HepG2 (cell line): ENCODE data around the gene ANKRD11. TPM values are rescaled to one million over a fixed set of nuclear protein-coding genes. Genes with fewer than 3 reads are reported as not detected.
A peak's percentile ranks its signal among the peaks of the same experiment; 100 is the strongest.

ENCODE experiments used
- ARID5B ChIP-seq: IDR thresholded peaks from 2 replicates; pipeline ENCODE4 v1.4.0; 2020; ENCODE audit warnings: mild to moderate bottlenecking, missing genetic modification reagents
- CENPT ChIP-seq: sonication (generic); formaldehyde crosslinking; IDR thresholded peaks from 2 replicates; pipeline ENCODE4 v1.8.0; 2022; ENCODE audit warnings: low read depth, mild to moderate bottlenecking, moderate library complexity, missing genetic modification reagents
- DMAP1 ChIP-seq: IDR thresholded peaks from 2 replicates; pipeline ENCODE4 v1.6.1; 2016
- EZH2 ChIP-seq: conservative IDR thresholded peaks from 2 replicates; pipeline ENCODE4 v1.6.1; 2012; ENCODE audit warnings: mild to moderate bottlenecking, low read depth, low read length, moderate library complexity
- KLF6 ChIP-seq: IDR thresholded peaks from 2 replicates; pipeline ENCODE4 v1.8.0; 2016; ENCODE audit warnings: missing biosample characterization, missing genetic modification reagents
- MXI1 ChIP-seq: IDR thresholded peaks from 3 replicates; pipeline ENCODE4 v1.6.1; 2012; ENCODE audit warnings: low read depth, low read length, inconsistent platforms, borderline replicate concordance
- PHF5A ChIP-seq: IDR thresholded peaks from one replicate; pipeline ENCODE4 v1.6.1; 2018; ENCODE audit warnings: low read depth, missing genetic modification reagents; ENCODE audit not compliant: unreplicated experiment
- REL ChIP-seq: sonication (generic); formaldehyde crosslinking; conservative IDR thresholded peaks from 2 replicates; pipeline ENCODE4 v1.8.0; 2022; ENCODE audit warnings: mild to moderate bottlenecking, missing genetic modification reagents, moderate library complexity
- TAF15 ChIP-seq: fragments of 200-400 bp; formaldehyde crosslinking; IDR thresholded peaks from one replicate; pipeline ENCODE4 v1.6.1; 2018; ENCODE audit warnings: mild to moderate bottlenecking, low read depth, low read length; ENCODE audit not compliant: poor library complexity, severe bottlenecking
- TGIF2 ChIP-seq: IDR thresholded peaks from 2 replicates; pipeline ENCODE4 v1.6.1; 2016; ENCODE audit warnings: control low read depth, missing compliant biosample characterization
- ZBTB42 ChIP-seq: sonication (generic); formaldehyde crosslinking; IDR thresholded peaks from 2 replicates; pipeline ENCODE4 v1.5.0; 2020; ENCODE audit warnings: mild to moderate bottlenecking, missing genetic modification reagents
- ZBTB8A ChIP-seq: sonication (generic); formaldehyde crosslinking; IDR thresholded peaks from 2 replicates; pipeline ENCODE4 v1.4.0; 2020; ENCODE audit warnings: mild to moderate bottlenecking, low read depth, missing genetic modification reagents, borderline replicate concordance
- ZFP41 ChIP-seq: sonication (generic); formaldehyde crosslinking; IDR thresholded peaks from 2 replicates; pipeline ENCODE4 v1.4.0; 2020; ENCODE audit warnings: mild to moderate bottlenecking, missing genetic modification reagents, borderline replicate concordance
- ZFYVE20 ChIP-seq: sonication (generic); formaldehyde crosslinking; IDR thresholded peaks from 2 replicates; pipeline ENCODE4 v1.8.0; 2023; ENCODE audit warnings: low read depth, mild to moderate bottlenecking, moderate library complexity, missing genetic modification reagents, borderline replicate concordance
- ZNF230 ChIP-seq: sonication (generic); formaldehyde crosslinking; IDR thresholded peaks from 2 replicates; pipeline ENCODE4 v1.4.0; 2020; ENCODE audit warnings: mild to moderate bottlenecking, missing genetic modification reagents
- ZNF3 ChIP-seq: IDR thresholded peaks from 2 replicates; pipeline ENCODE4 v1.7.0; 2017; ENCODE audit warnings: inconsistent platforms
- ZNF383 ChIP-seq: sonication (generic); formaldehyde crosslinking; IDR thresholded peaks from 2 replicates; pipeline ENCODE4 v1.4.0; 2020; ENCODE audit warnings: missing genetic modification reagents, mild to moderate bottlenecking, borderline replicate concordance
- ZNF546 ChIP-seq: sonication (generic); formaldehyde crosslinking; conservative IDR thresholded peaks from 2 replicates; pipeline ENCODE4 v1.8.1; 2023; ENCODE audit warnings: mild to moderate bottlenecking, missing genetic modification reagents
- ZNF557 ChIP-seq: sonication (generic); formaldehyde crosslinking; IDR thresholded peaks from 2 replicates; pipeline ENCODE4 v1.4.0; 2020; ENCODE audit warnings: missing genetic modification reagents
- polyA plus RNA-seq, 8 experiments: library from polyadenylated mRNA; depleted of rRNA in 3 of 8; stranded (reverse) in 7 of 8; unstranded in 1 of 8; fragments of >200 nt; fragmentation: Illumina TruSeq in 4 of 8; extraction: Trizol in 4 of 8; gene quantifications; 2 replicates each; pipeline versions ENCODE4 v1.2.1 to v1.2.3, GENCODE V29; 2011 to 2016; ENCODE audit warnings: low read depth in 4 of 8, missing spikeins in 1 of 8, mixed read lengths in 1 of 8; ENCODE audit not compliant: insufficient read depth in 1 of 8
- total RNA-seq, 5 experiments: library from RNA; depleted of rRNA; stranded (reverse); fragments of >200 nt; fragmentation: Illumina TruSeq; extraction: Trizol; gene quantifications; 2 replicates each; pipeline ENCODE4 v1.2.3, GENCODE V29; 2016; ENCODE audit warnings: low read depth in 1 of 5
- TF ChIP-seq, protein P1 (sequence below): IDR thresholded peaks from 2 replicates; pipeline ENCODE4 v1.6.1; 2016
- TF ChIP-seq, protein P2 (sequence below): sonication (generic); formaldehyde crosslinking; IDR thresholded peaks from 2 replicates; pipeline ENCODE4 v1.4.0; 2020; ENCODE audit warnings: missing genetic modification reagents

Gene ANKRD11
- total and polyA plus RNA-seq, 2 of the 13 experiments (the other 11 are each of a cell fraction or from before 2014, with no cell fraction given): 21.4 to 38.4 TPM

DNA sequence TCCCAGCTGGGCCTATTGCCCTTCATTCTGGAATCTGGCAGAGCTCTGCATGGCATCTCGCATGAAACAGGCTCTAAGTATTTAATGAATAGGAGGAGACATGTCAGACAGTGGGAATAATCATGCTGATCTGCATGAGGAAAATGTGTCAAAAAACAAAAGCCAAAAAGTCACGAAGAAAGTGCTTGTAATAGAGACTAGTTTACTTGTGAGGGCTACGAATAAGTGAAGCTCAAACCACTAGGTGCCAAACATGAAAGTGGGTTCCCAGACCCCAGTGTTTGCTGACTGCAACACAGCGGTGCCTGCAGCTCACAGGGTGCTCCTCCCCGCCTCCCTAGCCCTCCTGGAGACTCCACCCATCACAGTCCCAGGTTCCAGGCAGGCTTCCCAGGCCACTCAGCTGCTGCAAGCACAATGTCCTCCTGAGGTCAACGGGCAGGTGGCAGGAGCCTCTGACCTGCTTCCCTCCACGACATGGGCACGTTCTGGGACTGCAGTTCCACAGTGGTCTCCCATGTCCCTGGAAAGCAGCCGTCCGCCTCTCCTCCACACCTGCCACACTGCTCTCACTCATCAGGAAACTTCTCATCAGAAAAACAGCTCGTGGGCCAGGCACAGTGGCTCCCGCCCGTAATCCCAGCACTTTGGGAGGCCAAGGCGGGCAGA is 96.5 kb downstream of the ANKRD11 start (continued):
- no peak for TF ChIP-seq REL (CRISPR knock-in tag)
- no peak for TF ChIP-seq ZNF383 (CRISPR knock-in tag)
- peak; percentile 93 for TF ChIP-seq ZNF3 (CRISPR knock-in tag)
- no peak for TF ChIP-seq ZNF230 (CRISPR knock-in tag)
- no peak for TF ChIP-seq CENPT (CRISPR knock-in tag)
- no peak for TF ChIP-seq DMAP1
- no peak for TF ChIP-seq ARID5B (CRISPR knock-in tag)
- TF ChIP-seq KLF6 (CRISPR knock-in tag): no peak
- TF ChIP-seq TAF15: no peak
- TF ChIP-seq MXI1: no peak
- TF ChIP-seq PHF5A (CRISPR knock-in tag): no peak
- no peak for TF ChIP-seq ZNF557 (CRISPR knock-in tag)
- TF ChIP-seq ZBTB42: no peak
- TF ChIP-seq, protein P1, sequence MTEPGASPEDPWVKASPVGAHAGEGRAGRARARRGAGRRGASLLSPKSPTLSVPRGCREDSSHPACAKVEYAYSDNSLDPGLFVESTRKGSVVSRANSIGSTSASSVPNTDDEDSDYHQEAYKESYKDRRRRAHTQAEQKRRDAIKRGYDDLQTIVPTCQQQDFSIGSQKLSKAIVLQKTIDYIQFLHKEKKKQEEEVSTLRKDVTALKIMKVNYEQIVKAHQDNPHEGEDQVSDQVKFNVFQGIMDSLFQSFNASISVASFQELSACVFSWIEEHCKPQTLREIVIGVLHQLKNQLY (CRISPR knock-in tag): no peak
- no peak for TF ChIP-seq ZBTB8A (CRISPR knock-in tag)
- TF ChIP-seq, protein P2, sequence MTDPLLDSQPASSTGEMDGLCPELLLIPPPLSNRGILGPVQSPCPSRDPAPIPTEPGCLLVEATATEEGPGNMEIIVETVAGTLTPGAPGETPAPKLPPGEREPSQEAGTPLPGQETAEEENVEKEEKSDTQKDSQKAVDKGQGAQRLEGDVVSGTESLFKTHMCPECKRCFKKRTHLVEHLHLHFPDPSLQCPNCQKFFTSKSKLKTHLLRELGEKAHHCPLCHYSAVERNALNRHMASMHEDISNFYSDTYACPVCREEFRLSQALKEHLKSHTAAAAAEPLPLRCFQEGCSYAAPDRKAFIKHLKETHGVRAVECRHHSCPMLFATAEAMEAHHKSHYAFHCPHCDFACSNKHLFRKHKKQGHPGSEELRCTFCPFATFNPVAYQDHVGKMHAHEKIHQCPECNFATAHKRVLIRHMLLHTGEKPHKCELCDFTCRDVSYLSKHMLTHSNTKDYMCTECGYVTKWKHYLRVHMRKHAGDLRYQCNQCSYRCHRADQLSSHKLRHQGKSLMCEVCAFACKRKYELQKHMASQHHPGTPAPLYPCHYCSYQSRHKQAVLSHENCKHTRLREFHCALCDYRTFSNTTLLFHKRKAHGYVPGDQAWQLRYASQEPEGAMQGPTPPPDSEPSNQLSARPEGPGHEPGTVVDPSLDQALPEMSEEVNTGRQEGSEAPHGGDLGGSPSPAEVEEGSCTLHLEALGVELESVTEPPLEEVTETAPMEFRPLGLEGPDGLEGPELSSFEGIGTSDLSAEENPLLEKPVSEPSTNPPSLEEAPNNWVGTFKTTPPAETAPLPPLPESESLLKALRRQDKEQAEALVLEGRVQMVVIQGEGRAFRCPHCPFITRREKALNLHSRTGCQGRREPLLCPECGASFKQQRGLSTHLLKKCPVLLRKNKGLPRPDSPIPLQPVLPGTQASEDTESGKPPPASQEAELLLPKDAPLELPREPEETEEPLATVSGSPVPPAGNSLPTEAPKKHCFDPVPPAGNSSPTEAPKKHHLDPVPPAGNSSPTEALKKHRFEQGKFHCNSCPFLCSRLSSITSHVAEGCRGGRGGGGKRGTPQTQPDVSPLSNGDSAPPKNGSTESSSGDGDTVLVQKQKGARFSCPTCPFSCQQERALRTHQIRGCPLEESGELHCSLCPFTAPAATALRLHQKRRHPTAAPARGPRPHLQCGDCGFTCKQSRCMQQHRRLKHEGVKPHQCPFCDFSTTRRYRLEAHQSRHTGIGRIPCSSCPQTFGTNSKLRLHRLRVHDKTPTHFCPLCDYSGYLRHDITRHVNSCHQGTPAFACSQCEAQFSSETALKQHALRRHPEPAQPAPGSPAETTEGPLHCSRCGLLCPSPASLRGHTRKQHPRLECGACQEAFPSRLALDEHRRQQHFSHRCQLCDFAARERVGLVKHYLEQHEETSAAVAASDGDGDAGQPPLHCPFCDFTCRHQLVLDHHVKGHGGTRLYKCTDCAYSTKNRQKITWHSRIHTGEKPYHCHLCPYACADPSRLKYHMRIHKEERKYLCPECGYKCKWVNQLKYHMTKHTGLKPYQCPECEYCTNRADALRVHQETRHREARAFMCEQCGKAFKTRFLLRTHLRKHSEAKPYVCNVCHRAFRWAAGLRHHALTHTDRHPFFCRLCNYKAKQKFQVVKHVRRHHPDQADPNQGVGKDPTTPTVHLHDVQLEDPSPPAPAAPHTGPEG (CRISPR knock-in tag): no peak
- TF ChIP-seq ZNF546 (CRISPR knock-in tag): no peak
- TF ChIP-seq ZFP41: no peak
- no peak for TF ChIP-seq TGIF2 (CRISPR knock-in tag)
- TF ChIP-seq ZFYVE20 (CRISPR knock-in tag): no peak
- TF ChIP-seq EZH2: no peak
